HEK293 (cell line): ENCODE measurements around the gene GDF2.

ENCODE experiments used
- CTCF ChIA-PET: fragments of 350-600 bp; formaldehyde crosslinking; extraction: SDS; loops from one replicate; lab custom pipeline; 2021; ENCODE audit warnings: antibody characterized with exemption; lab: Yijun Ruan, JAX
- POLR2A ChIA-PET: fragments of 300-600 bp; formaldehyde crosslinking; extraction: SDS; loops from one replicate; lab custom pipeline; 2020; ENCODE audit warnings: antibody characterized with exemption, inconsistent platforms; lab: Yijun Ruan, JAX
- H3K27ac ChIP-seq: fragments of 200-500 bp; sonication (Bioruptor generic); 2 replicates; pipeline ENCODE4 v1.5.1; 2014; ENCODE audit warnings: low read depth, low read length, control low read depth, inconsistent platforms; ENCODE audit errors: extremely low read depth
- H3K36me3 ChIP-seq, 2 experiments: fragments of 200-500 bp in 1 of 2; sonication (Bioruptor generic) in 1 of 2; 1 replicate in 1 of 2; 2 replicates in 1 of 2; pipeline ENCODE4 v1.5.1; 2014 to 2017; ENCODE audit warnings: inconsistent platforms in 2 of 2, low read length in 2 of 2; ENCODE audit not compliant: control insufficient read depth in 2 of 2, insufficient read depth in 1 of 2
- H3K4me1 ChIP-seq: fragments of 200-500 bp; sonication (Bioruptor generic); 2 replicates; pipeline ENCODE4 v1.5.1; 2014; ENCODE audit warnings: mild to moderate bottlenecking, low read length, inconsistent platforms; ENCODE audit not compliant: control insufficient read depth, insufficient read depth
- H3K4me3 ChIP-seq: 2 replicates; pipeline ENCODE4 v1.5.1; 2011; ENCODE audit warnings: low read depth, mild to moderate bottlenecking, control low read depth, low read length, moderate library complexity
- H3K9me3 ChIP-seq: fragments of 200-500 bp; sonication (Bioruptor generic); 2 replicates; pipeline ENCODE4 v1.5.1; 2014; ENCODE audit warnings: low read depth, low read length, inconsistent platforms; ENCODE audit not compliant: control insufficient read depth, insufficient read depth
- INSM2 ChIP-seq: fragments of 450-650 bp; formaldehyde crosslinking; IDR thresholded peaks from 2 replicates; pipeline ENCODE4 v1.5.1; 2016; ENCODE audit warnings: missing biosample characterization, missing genetic modification characterization
- KLF7 ChIP-seq: fragments of 450-650 bp; formaldehyde crosslinking; IDR thresholded peaks from 2 replicates; pipeline ENCODE4 v1.5.1; 2016; ENCODE audit warnings: missing biosample characterization, missing genetic modification characterization, borderline replicate concordance
- MYNN ChIP-seq: fragments of 450-650 bp; formaldehyde crosslinking; IDR thresholded peaks from 2 replicates; pipeline ENCODE4 v1.5.1; 2016; ENCODE audit warnings: missing biosample characterization, missing genetic modification characterization, borderline replicate concordance
- PATZ1 ChIP-seq: fragments of 450-650 bp; formaldehyde crosslinking; IDR thresholded peaks from 2 replicates; pipeline ENCODE4 v1.5.1; 2016; ENCODE audit warnings: missing biosample characterization, missing genetic modification characterization
- PRDM4 ChIP-seq: fragments of 450-650 bp; formaldehyde crosslinking; IDR thresholded peaks from 2 replicates; pipeline ENCODE4 v1.5.1; 2017; ENCODE audit warnings: missing biosample characterization, missing genetic modification characterization
- PRDM6 ChIP-seq: fragments of 450-650 bp; formaldehyde crosslinking; IDR thresholded peaks from 2 replicates; pipeline ENCODE4 v1.5.1; 2017; ENCODE audit warnings: missing biosample characterization, missing genetic modification characterization
- REST ChIP-seq: fragments of 450-650 bp; formaldehyde crosslinking; IDR thresholded peaks from 2 replicates; pipeline ENCODE4 v1.5.1; 2016; ENCODE audit warnings: missing biosample characterization, missing genetic modification characterization
- TRIM28 ChIP-seq: IDR thresholded peaks from 2 replicates; pipeline ENCODE4 v1.6.1; 2011; ENCODE audit warnings: low read length, control low read depth, borderline replicate concordance
- YY1 ChIP-seq: fragments of 450-650 bp; formaldehyde crosslinking; IDR thresholded peaks from 2 replicates; pipeline ENCODE4 v1.5.1; 2018; ENCODE audit warnings: missing biosample characterization, missing genetic modification characterization
- YY2 ChIP-seq: fragments of 450-650 bp; formaldehyde crosslinking; IDR thresholded peaks from 2 replicates; pipeline ENCODE4 v1.5.1; 2016; ENCODE audit warnings: missing biosample characterization, missing genetic modification characterization
- ZFHX2 ChIP-seq: fragments of 450-650 bp; formaldehyde crosslinking; conservative IDR thresholded peaks from 2 replicates; pipeline ENCODE4 v1.5.1; 2016; ENCODE audit warnings: missing biosample characterization, missing genetic modification characterization
- ZNF10 ChIP-seq: fragments of 450-650 bp; formaldehyde crosslinking; IDR thresholded peaks from 2 replicates; pipeline ENCODE4 v1.5.1; 2017; ENCODE audit warnings: missing biosample characterization, missing genetic modification characterization
- ZNF23 ChIP-seq: fragments of 450-650 bp; formaldehyde crosslinking; IDR thresholded peaks from 2 replicates; pipeline ENCODE4 v1.5.1; 2016; ENCODE audit warnings: missing biosample characterization, missing genetic modification characterization, borderline replicate concordance
- ZNF37A ChIP-seq: fragments of 450-650 bp; IDR thresholded peaks from 2 replicates; pipeline ENCODE4 v1.5.1; 2018; ENCODE audit warnings: missing biosample characterization, missing genetic modification characterization
- ZNF747 ChIP-seq: fragments of 450-650 bp; formaldehyde crosslinking; IDR thresholded peaks from 2 replicates; pipeline ENCODE4 v1.5.1; 2016; ENCODE audit warnings: missing biosample characterization, missing genetic modification characterization
- ZNF792 ChIP-seq: fragments of 450-650 bp; formaldehyde crosslinking; IDR thresholded peaks from 2 replicates; pipeline ENCODE4 v1.5.1; 2016; ENCODE audit warnings: missing biosample characterization, missing genetic modification characterization
- ZSCAN18 ChIP-seq: fragments of 450-650 bp; formaldehyde crosslinking; IDR thresholded peaks from 2 replicates; pipeline ENCODE4 v1.5.1; 2016; ENCODE audit warnings: missing biosample characterization, missing genetic modification characterization
- ZXDB ChIP-seq: fragments of 450-650 bp; formaldehyde crosslinking; IDR thresholded peaks from 2 replicates; pipeline ENCODE4 v1.5.1; 2016; ENCODE audit warnings: missing biosample characterization, missing genetic modification characterization

The GDF2 gene

GRCh38 chr10:47348138-47348651 is 25.9 kb downstream of the GDF2 start, which contains the start of gene RBP3:
TSS of gene RBP3 (plus strand) at chr10:47348363. CDS start at chr10:47348485, 122 bp downstream.
- ChIA-PET CTCF (interaction anchor here (0.5 to 1.3 kb wide), 6 partner anchors 9 to 355 kb away, joined by 3 to 4 read pairs (median 4); no protein-coding TSS in a partner anchor), POLR2A (no interaction called here)
- no peak within 1 kb of the TSS for H3K4me3 ChIP-seq
- TF ChIP-seq MYNN (tag by site-specific recombination) (no peak), ZXDB (tag by site-specific recombination) (no peak), KLF7 (tag by site-specific recombination) (no peak), PRDM6 (tag by site-specific recombination) (no peak), INSM2 (tag by site-specific recombination) (no peak), ZFHX2 (tag by site-specific recombination) (no peak), ZNF37A (tag by site-specific recombination) (no peak), PATZ1 (tag by site-specific recombination) (no peak), TRIM28 (no peak), YY1 (no peak), ZNF23 (tag by site-specific recombination) (no peak), PRDM4 (tag by site-specific recombination) (no peak), YY2 (tag by site-specific recombination) (no peak), ZNF10 (no peak), ZNF747 (no peak)
- no peaks in the 10 kb centered on the region for H3K36me3 ChIP-seq
- peaks cover 3% of the 10 kb centered on the region; the same call in 1 of the 2 replicates for H3K4me1 ChIP-seq
- H3K27ac ChIP-seq = no peak within 1 kb of the TSS
- H3K9me3 ChIP-seq = no peaks in the 10 kb centered on the region

GRCh38 chr10:47348661-47349470 is 26.6 kb downstream of the GDF2 start:
- H3K9me3 ChIP-seq = no peaks in the 10 kb centered on the region
- no peak overlapping the region for H3K4me3 ChIP-seq
- POLR2A ChIA-PET = no interaction called here
- H3K27ac ChIP-seq = no peak overlapping the region
- H3K4me1 ChIP-seq = peaks cover 3% of the 10 kb centered on the region; the same call in 1 of the 2 replicates
- H3K36me3 ChIP-seq = no peaks in the 10 kb centered on the region
- CTCF ChIA-PET = interaction anchor here (1.1 kb wide), 1 partner anchor 11 kb away, joined by 4 read pairs; no protein-coding TSS in a partner anchor
- TF ChIP-seq REST (no peak), TRIM28 (no peak), ZSCAN18 (no peak), ZNF10 (no peak), ZNF792 (tag by site-specific recombination) (no peak)
